ENCODE results near the gene BNC1. TPM values are rescaled to one million over a fixed set of nuclear protein-coding genes. Genes with fewer than 3 reads are reported as not detected.

The BNC1 gene
- total and polyA plus RNA-seq, 2 of the 4 experiments (the other 2 are of a cell fraction), result 0.38 to 0.54 TPM

DNA sequence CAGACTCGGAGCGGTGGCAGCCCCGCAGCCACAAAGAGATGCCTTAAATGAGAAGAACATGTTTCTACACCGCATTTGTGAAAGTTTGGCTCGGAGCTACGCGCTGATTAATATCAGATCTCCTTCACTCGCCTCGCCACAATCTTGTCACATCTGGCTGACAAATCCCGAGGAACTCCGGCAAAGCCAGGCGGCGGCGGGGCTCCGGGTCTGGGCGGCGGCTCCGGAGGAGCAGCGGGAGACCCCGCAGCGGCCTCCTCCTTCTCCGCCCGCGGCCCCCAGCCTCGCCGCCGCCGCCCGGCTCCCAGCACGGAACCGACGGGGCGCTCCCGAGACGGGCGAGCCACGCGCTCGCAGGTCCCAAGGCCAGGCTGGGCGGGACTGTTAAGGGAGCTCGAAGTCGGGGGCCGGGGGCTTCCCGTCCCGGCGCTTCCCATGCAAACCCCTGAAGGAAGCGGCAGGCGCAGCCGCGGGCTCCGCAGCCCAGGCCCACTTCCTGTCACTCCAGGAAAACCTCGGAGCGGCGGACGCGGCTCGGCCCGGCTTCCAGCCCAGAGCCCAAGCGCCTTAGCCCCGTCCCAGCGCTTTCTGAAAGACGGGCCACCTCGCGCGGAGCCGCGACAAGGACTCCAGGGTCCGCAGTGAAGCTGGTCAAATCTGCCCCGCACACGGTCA lies 1.2 kb downstream of the BNC1 start:
- peaks cover 7% of the 10 kb centered on the region; the same call in 1 of the 2 replicates for H4K20me1 ChIP-seq (ENCODE audit: insufficient read depth, low read length)
- no peak overlapping the region for H2BK20ac ChIP-seq (ENCODE audit: low read depth, low read length)
- H2AFZ ChIP-seq (replicated peaks; ENCODE audit: low read length, poor library complexity), result peak overlapping the region; percentile 83
- no peak overlapping the region for H2BK120ac ChIP-seq (ENCODE audit: low read depth, low read length)
- no peak overlapping the region for H3K18ac ChIP-seq (ENCODE audit: low read depth, low read length)
- ChIA-PET POLR2A (ENCODE audit: unreplicated experiment) (no interaction called here), CTCF (no interaction called here)
- peaks cover 7% of the 10 kb centered on the region for H3K9me3 ChIP-seq (ENCODE audit: control insufficient read depth, insufficient read depth, low read length)
- dilution Hi-C loops (cut with HindIII; ENCODE audit: low sequenced_read_pairs, unreplicated experiment) (no loop called here), in situ Hi-C loops (cut with MboI; ENCODE audit: low sequenced_read_pairs) (no loop called here), intact Hi-C loops (cut with micrococcal nuclease) (loop anchor here (10.0 kb wide), 1 partner anchor 268 kb away; the partner anchor contains the start of gene C15orf40)
- H3K56ac ChIP-seq (ENCODE audit: extremely low read depth, insufficient read depth, low read length), result no peak overlapping the region
- peaks cover 8% of the 10 kb centered on the region for H3K4me1 ChIP-seq (ENCODE audit: control insufficient read depth, insufficient read depth, low read length)
- peak overlapping the region; percentile 48; the same call in 1 of the 2 replicates for H3K4me2 ChIP-seq (ENCODE audit: low read depth, low read length)
- 14% methylated on average over 52 of the region's 70 CpGs; no CpG with 5 or more reads in 1 of the 2 experiments for WGBS, 2 experiments (ENCODE audit: extremely low coverage in 2 of 2, insufficient read length in 1 of 2)
- peak overlapping the region; percentile 24; the same call in 1 of the 2 replicates for H3K4me3 ChIP-seq (ENCODE audit: insufficient read depth, low read depth, low read length)
- H4K8ac ChIP-seq (ENCODE audit: low read depth in 2 of 2, low read length in 2 of 2), result peak overlapping the region in 1 of 2 experiments; percentile 32; a peak in 1 of 4 replicates
- H2AK5ac ChIP-seq (ENCODE audit: low read depth, low read length), result no peak overlapping the region
- DNase-seq (no peak), ATAC-seq (ENCODE audit: low read depth) (no peak; the same call in 1 of the 2 replicates)
- no peak overlapping the region for H3K27ac ChIP-seq (ENCODE audit: insufficient read depth, low read length)
- no peak overlapping the region for H3K14ac ChIP-seq (replicated peaks; ENCODE audit: low read depth, low read length)
- peaks cover 44% of the 10 kb centered on the region for H3K27me3 ChIP-seq (ENCODE audit: control insufficient read depth, insufficient read depth, low read length)
- H2AK9ac ChIP-seq (replicated peaks; ENCODE audit: low read depth, low read length, poor library complexity), result no peak overlapping the region
- peaks cover 4% of the 10 kb centered on the region; the same call in 1 of the 2 replicates for H3K9me1 ChIP-seq (ENCODE audit: insufficient read depth, low read length)
- no peaks in the 10 kb centered on the region; a peak in 1 of 4 replicates for H3K79me1 ChIP-seq (ENCODE audit: low read depth in 1 of 2, low read length in 2 of 2)
- no TSS peak for BruUV-seq (replicated peaks)
- H4K5ac ChIP-seq (ENCODE audit: low read depth, low read length), result no peak overlapping the region
- no peak overlapping the region for H2BK15ac ChIP-seq (ENCODE audit: low read depth, low read length)
- H4K91ac ChIP-seq (ENCODE audit: insufficient read depth, low read depth, low read length), result no peak overlapping the region
- no peak overlapping the region; the same call in 1 of the 2 replicates for H3K4ac ChIP-seq (ENCODE audit: low read depth, low read length)
- H3K36me3 ChIP-seq (ENCODE audit: control insufficient read depth, insufficient read depth, low read length), result no peaks in the 10 kb centered on the region
- peak overlapping the region; percentile 17 for H3K23ac ChIP-seq (ENCODE audit: low read depth, low read length)
- no peak overlapping the region for H2BK5ac ChIP-seq (ENCODE audit: low read depth, low read length, poor library complexity, severe bottlenecking)
- H3K9ac ChIP-seq (ENCODE audit: low read depth, low read length), result peak overlapping the region; percentile 3; the same call in 1 of the 2 replicates
- no peak for TF ChIP-seq CEBPB (IDR thresholded peaks at IDR 0.05; ENCODE audit: low read depth, low read length)
- no peak for TF ChIP-seq NFE2L2 (IDR thresholded peaks at IDR 0.05; ENCODE audit: low read depth, low read length)
- no peak for TF ChIP-seq POLR2A (IDR thresholded peaks at IDR 0.05; ENCODE audit: low read depth, low read length)
- no peak for TF ChIP-seq CHD1 (IDR thresholded peaks at IDR 0.05; ENCODE audit: low read depth, low read length)
- TF ChIP-seq FOS (IDR thresholded peaks at IDR 0.05; ENCODE audit: low read depth, low read length), result no peak
- TF ChIP-seq SMC3 (IDR thresholded peaks at IDR 0.05; ENCODE audit: low read depth, low read length), result no peak
- TF ChIP-seq MXI1 (IDR thresholded peaks at IDR 0.05; ENCODE audit: borderline replicate concordance, low read depth, low read length), result no peak
- TF ChIP-seq, protein P1, sequence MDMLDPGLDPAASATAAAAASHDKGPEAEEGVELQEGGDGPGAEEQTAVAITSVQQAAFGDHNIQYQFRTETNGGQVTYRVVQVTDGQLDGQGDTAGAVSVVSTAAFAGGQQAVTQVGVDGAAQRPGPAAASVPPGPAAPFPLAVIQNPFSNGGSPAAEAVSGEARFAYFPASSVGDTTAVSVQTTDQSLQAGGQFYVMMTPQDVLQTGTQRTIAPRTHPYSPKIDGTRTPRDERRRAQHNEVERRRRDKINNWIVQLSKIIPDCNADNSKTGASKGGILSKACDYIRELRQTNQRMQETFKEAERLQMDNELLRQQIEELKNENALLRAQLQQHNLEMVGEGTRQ (IDR thresholded peaks at IDR 0.05; ENCODE audit: low read depth, low read length), result no peak
- TF ChIP-seq RFX5 (IDR thresholded peaks at IDR 0.05; ENCODE audit: low read depth, low read length), result no peak

All from IMR-90 (cell line).